ENCODE results near the gene DNAJB11.
"Not testable (repeated sequence)": the region's sequence is repeated elsewhere in the genome, so short reads cannot be mapped to it uniquely, and the experiment has no call there.

Gene DNAJB11

GRCh38 chr3:186620213-186621092 lies 49.9 kb downstream of the DNAJB11 start:
- DNase-seq: no peak

- no peak for DNase-seq
Observed at GRCh38 chr3:186621894-186622650, 51.6 kb downstream of the DNAJB11 start.

GRCh38 chr3:186622651-186623310 lies 52.3 kb downstream of the DNAJB11 start:
- no peak for DNase-seq

- DNase-seq: no peak
Observed at GRCh38 chr3:186624598-186624997, 54.1 kb downstream of the DNAJB11 start.

GRCh38 chr3:186625600-186626042 lies 55.1 kb downstream of the DNAJB11 start:
- no peak for DNase-seq

GRCh38 chr3:186626254-186626847 lies 55.8 kb downstream of the DNAJB11 start:
- DNase-seq: no peak

- DNase-seq: no peak
Observed at GRCh38 chr3:186627852-186628414, 57.4 kb downstream of the DNAJB11 start.

GRCh38 chr3:186628756-186629155 lies 58.2 kb downstream of the DNAJB11 start:
- DNase-seq: no peak

GRCh38 chr3:186630950-186631641 lies 60.6 kb downstream of the DNAJB11 start:
- DNase-seq: no peak

GRCh38 chr3:186633481-186633880 lies 63.0 kb downstream of the DNAJB11 start:
- no peak for DNase-seq

- DNase-seq: not testable (repeated sequence)
Observed at GRCh38 chr3:186634207-186634606, 63.7 kb downstream of the DNAJB11 start.

Measured in retina (tissue), 1 donor.